K562 (cell line): ENCODE results near the gene SLBP. TPM values are rescaled to one million over a fixed set of nuclear protein-coding genes. Genes with fewer than 3 reads are reported as not detected.
A peak's percentile ranks its signal among the peaks of the same experiment; 100 is the strongest.

Source experiments
- ARID3A ChIP-seq: IDR thresholded peaks from 2 replicates; pipeline ENCODE4 v1.6.1; 2012; ENCODE audit warnings: low read depth, low read length, improper control_type of control experiment, borderline replicate concordance
- CHD1 ChIP-seq: fragments of 200-600 bp; sonication (generic); IDR thresholded peaks from one replicate; pipeline ENCODE4 v1.6.1; 2012; ENCODE audit warnings: mild to moderate bottlenecking, moderate library complexity, low read length, inconsistent platforms
- DACH1 ChIP-seq: fragments of 450-650 bp; IDR thresholded peaks from 2 replicates; pipeline ENCODE4 v1.6.1; 2018; ENCODE audit not compliant: partially characterized antibody
- ELF1 ChIP-seq: fragments of 200-800 bp; sonication (Bioruptor generic); IDR thresholded peaks from 2 replicates; pipeline ENCODE4 v1.6.1; 2016; ENCODE audit warnings: missing genetic modification characterization, missing compliant biosample characterization
- EP300 ChIP-seq: IDR thresholded peaks from 2 replicates; pipeline ENCODE4 v1.6.1; 2012; ENCODE audit warnings: low read length, improper control_type of control experiment
- FOXA1 ChIP-seq: fragments of 450-650 bp; IDR thresholded peaks from 2 replicates; pipeline ENCODE4 v1.6.1; 2016; ENCODE audit warnings: mild to moderate bottlenecking, borderline replicate concordance
- HDAC3 ChIP-seq: fragments of 450-650 bp; IDR thresholded peaks from 2 replicates; pipeline ENCODE4 v1.6.1; 2018; ENCODE audit warnings: borderline replicate concordance, mild to moderate bottlenecking, moderate library complexity; ENCODE audit not compliant: partially characterized antibody
- MGA ChIP-seq: fragments of 450-650 bp; IDR thresholded peaks from 2 replicates; pipeline ENCODE4 v1.6.1; 2016; ENCODE audit warnings: mild to moderate bottlenecking, moderate library complexity
- NBN ChIP-seq: fragments of 450-650 bp; IDR thresholded peaks from 2 replicates; pipeline ENCODE4 v1.6.1; 2016; ENCODE audit warnings: low read depth, mild to moderate bottlenecking
- SAFB2 ChIP-seq: fragments of 200-400 bp; formaldehyde crosslinking; IDR thresholded peaks from 2 replicates; pipeline ENCODE4 v1.6.1; 2018; ENCODE audit warnings: borderline replicate concordance, low read length, low read depth, moderate library complexity; ENCODE audit not compliant: severe bottlenecking
- SMAD4 ChIP-seq: fragments of 250-450 bp; sonication (Bioruptor Pico); conservative IDR thresholded peaks from 2 replicates; pipeline ENCODE4 v1.8.0; 2021; ENCODE audit warnings: inconsistent platforms, mild to moderate bottlenecking, moderate library complexity
- ZBTB7A ChIP-seq: IDR thresholded peaks from 2 replicates; pipeline ENCODE4 v1.6.1; 2011; ENCODE audit warnings: low read depth, mild to moderate bottlenecking, low read length, moderate library complexity, borderline replicate concordance; ENCODE audit not compliant: control insufficient read depth
- ZNF324 ChIP-seq: fragments of 250-450 bp; sonication (Bioruptor Pico); IDR thresholded peaks from 2 replicates; pipeline ENCODE4 v1.4.0; 2020; ENCODE audit warnings: mild to moderate bottlenecking
- ZNF75A ChIP-seq: fragments of 450-650 bp; formaldehyde crosslinking; IDR thresholded peaks from 2 replicates; pipeline ENCODE4 v1.4.0; 2020; ENCODE audit warnings: mild to moderate bottlenecking
- polyA plus RNA-seq, 8 experiments: library from polyadenylated mRNA; depleted of rRNA in 4 of 8; stranded (reverse) in 5 of 8; unstranded in 3 of 8; fragments of >200 nt; fragmentation: Nextera tagmentation in 2 of 8; fragmentation: Illumina TruSeq in 1 of 8; extraction: Ambion mirVana in 2 of 8; extraction: Trizol in 1 of 8; gene quantifications; 2 replicates each; pipeline versions ENCODE4 v1.2.1 to v1.2.3, GENCODE V29; 2011 to 2014; ENCODE audit warnings: inconsistent platforms in 1 of 8, missing spikeins in 1 of 8
- total RNA-seq, 7 experiments: library from RNA; depleted of rRNA in 6 of 7; stranded (reverse); fragments of >200 nt in 6 of 7; fragmentation: Illumina TruSeq in 2 of 7; extraction: Trizol in 2 of 7; gene quantifications; 2 replicates each; pipeline versions ENCODE4 v1.2.1 to v1.2.3, GENCODE V29; 2011 to 2021; ENCODE audit warnings: low replicate concordance in 1 of 7

The SLBP gene
- total and polyA plus RNA-seq, 9 of the 15 experiments (the other 6 are each of a cell fraction or from before 2014, with no cell fraction given), result 49.4 to 221 (median 162) TPM

- TF ChIP-seq MGA (peak; percentile 94), CHD1 (no peak), ELF1 (no peak), ZNF324 (CRISPR knock-in tag) (no peak), EP300 (no peak), SMAD4 (CRISPR knock-in tag) (peak; percentile 86), SAFB2 (no peak), DACH1 (no peak), HDAC3 (no peak), NBN (no peak), ZBTB7A (peak; percentile 29; the same call in 1 of the 2 replicates), ARID3A (no peak), FOXA1 (no peak), ZNF75A (CRISPR knock-in tag) (no peak)
Observed at GRCh38 chr4:1683736-1684505, 28.2 kb downstream of the SLBP start, which contains the start of gene FAM53A (continued).
